Karpas-422 (cell line): ENCODE data around the gene PIP5KL1. TPM values are rescaled to one million over a fixed set of nuclear protein-coding genes. Genes with fewer than 3 reads are reported as not detected.
A peak's percentile ranks its signal among the peaks of the same experiment; 100 is the strongest.

Source experiments
- DNase-seq: peaks from one replicate; pipeline ENCODE4 v3.0.0-alpha.2; 2015
- H2AFZ ChIP-seq: fragments of 200-600 bp; sonication (generic); 2 replicates; pipeline ENCODE4 v1.6.1; 2014; ENCODE audit warnings: antibody characterized with exemption, low read length, mixed read lengths
- H3K27ac ChIP-seq: fragments of 200-600 bp; sonication (generic); 2 replicates; pipeline ENCODE4 v1.5.1; 2014; ENCODE audit warnings: mild to moderate bottlenecking, low read length, moderate library complexity
- H3K27me3 ChIP-seq: fragments of 200-600 bp; sonication (generic); 2 replicates; pipeline ENCODE4 v1.6.1; 2014; ENCODE audit warnings: low read length, mixed read lengths
- H3K36me3 ChIP-seq: fragments of 200-600 bp; sonication (generic); 2 replicates; pipeline ENCODE4 v1.6.1; 2014; ENCODE audit warnings: low read length, mixed read lengths; ENCODE audit not compliant: insufficient read depth
- H3K4me1 ChIP-seq: fragments of 200-600 bp; sonication (generic); 2 replicates; pipeline ENCODE4 v1.6.1; 2014; ENCODE audit warnings: mild to moderate bottlenecking, low read length, mixed read lengths
- H3K4me2 ChIP-seq: fragments of 200-600 bp; sonication (generic); 2 replicates; pipeline ENCODE4 v1.6.1; 2014; ENCODE audit warnings: low read length, low read depth, mild to moderate bottlenecking; ENCODE audit not compliant: poor library complexity, severe bottlenecking
- H3K4me3 ChIP-seq: fragments of 200-600 bp; sonication (generic); 2 replicates; pipeline ENCODE4 v1.5.1; 2014; ENCODE audit warnings: mild to moderate bottlenecking, antibody characterized with exemption, low read length, mixed read lengths
- H3K79me2 ChIP-seq: fragments of 200-600 bp; sonication (generic); 2 replicates; pipeline ENCODE4 v1.6.1; 2014; ENCODE audit warnings: mild to moderate bottlenecking, low read length, mixed read lengths
- H3K9ac ChIP-seq: fragments of 200-600 bp; sonication (generic); 2 replicates; pipeline ENCODE4 v1.6.0; 2014; ENCODE audit warnings: low read length
- H3K9me2 ChIP-seq: fragments of 200-600 bp; sonication (generic), shearing (Covaris generic); replicated peaks from 2 replicates; pipeline ENCODE4 v1.6.0; 2014; ENCODE audit warnings: mild to moderate bottlenecking, low read length, moderate library complexity; ENCODE audit not compliant: insufficient read depth
- H3K9me3 ChIP-seq: fragments of 300-700, 200-600 bp; sonication (generic); 2 replicates; pipeline ENCODE4 v1.6.1; 2014; ENCODE audit warnings: low read length, mixed read lengths
- H4K20me1 ChIP-seq: fragments of 200-600 bp; sonication (generic); 2 replicates; pipeline ENCODE4 v1.6.1; 2014; ENCODE audit warnings: mild to moderate bottlenecking, antibody characterized with exemption, low read length, low read depth; ENCODE audit not compliant: insufficient read depth
- total RNA-seq: library from RNA; depleted of rRNA; stranded (reverse); fragments of >200 nt; shearing (Covaris generic); gene quantifications from 2 replicates; pipeline ENCODE4 v1.2.3, GENCODE V29; 2014; ENCODE audit warnings: low replicate concordance

PIP5KL1 gene
- total RNA-seq, 1 experiment from 2014 or later: 2.7 TPM

GRCh38 chr9:127946728-127947127 lies 16.2 kb upstream of the PIP5KL1 start:
- H3K27ac ChIP-seq: peak overlapping the region; percentile 31; the same call in 1 of the 2 replicates
- H4K20me1 ChIP-seq: 0 out of 2 replicates have a peak, but pooled peaks cover 4% of the 10 kb centered on the region
- no peaks in the 10 kb centered on the region for H3K36me3 ChIP-seq
- H3K4me1 ChIP-seq: peaks cover 31% of the 10 kb centered on the region
- no peak overlapping the region for H3K4me3 ChIP-seq
- no peaks in the 10 kb centered on the region for H3K9me3 ChIP-seq
- DNase-seq: no peak
- no peaks in the 10 kb centered on the region for H3K27me3 ChIP-seq
- no peak overlapping the region for H2AFZ ChIP-seq
- peak overlapping the region; percentile 29; the same call in 1 of the 2 replicates for H3K9ac ChIP-seq
- H3K9me2 ChIP-seq: no peaks in the 10 kb centered on the region
- no peaks in the 10 kb centered on the region for H3K79me2 ChIP-seq
- no peak overlapping the region for H3K4me2 ChIP-seq

GRCh38 chr9:127945942-127946341 lies 15.4 kb upstream of the PIP5KL1 start:
- peaks cover 31% of the 10 kb centered on the region for H3K4me1 ChIP-seq
- H3K36me3 ChIP-seq: no peaks in the 10 kb centered on the region
- H3K27ac ChIP-seq: no peak overlapping the region; the same call in 1 of the 2 replicates
- no peak overlapping the region for H3K4me2 ChIP-seq
- H3K9ac ChIP-seq: no peak overlapping the region
- no peaks in the 10 kb centered on the region for H3K79me2 ChIP-seq
- H3K9me2 ChIP-seq: no peaks in the 10 kb centered on the region
- no peak overlapping the region for H3K4me3 ChIP-seq
- DNase-seq: no peak
- no peaks in the 10 kb centered on the region for H3K9me3 ChIP-seq
- H4K20me1 ChIP-seq: 0 out of 2 replicates have a peak, but pooled peaks cover 4% of the 10 kb centered on the region
- no peaks in the 10 kb centered on the region for H3K27me3 ChIP-seq
- H2AFZ ChIP-seq: no peak overlapping the region

- no peaks in the 10 kb centered on the region for H3K9me2 ChIP-seq
- peaks cover 31% of the 10 kb centered on the region for H3K4me1 ChIP-seq
- H3K9me3 ChIP-seq: no peaks in the 10 kb centered on the region
- no peak overlapping the region for H3K4me3 ChIP-seq
- no peak overlapping the region for H3K9ac ChIP-seq
- DNase-seq: no peak
- no peak overlapping the region for H3K4me2 ChIP-seq
- H3K27ac ChIP-seq: no peak overlapping the region
- no peaks in the 10 kb centered on the region for H3K36me3 ChIP-seq
- 0 out of 2 replicates have a peak, but pooled peaks cover 4% of the 10 kb centered on the region for H4K20me1 ChIP-seq
- H3K79me2 ChIP-seq: no peaks in the 10 kb centered on the region
- no peaks in the 10 kb centered on the region for H3K27me3 ChIP-seq
- H2AFZ ChIP-seq: no peak overlapping the region
Measured at GRCh38 chr9:127945338-127945737, 14.8 kb upstream of the PIP5KL1 start.

- no peaks in the 10 kb centered on the region for H3K27me3 ChIP-seq
- no peaks in the 10 kb centered on the region for H3K79me2 ChIP-seq
- H3K9me3 ChIP-seq: no peaks in the 10 kb centered on the region
- no peak overlapping the region for H2AFZ ChIP-seq
- DNase-seq: no peak
- no peak overlapping the region for H3K27ac ChIP-seq
- H3K4me2 ChIP-seq: no peak overlapping the region
- H3K9me2 ChIP-seq: no peaks in the 10 kb centered on the region
- no peak overlapping the region for H3K4me3 ChIP-seq
- no peak overlapping the region for H3K9ac ChIP-seq
- H3K36me3 ChIP-seq: no peaks in the 10 kb centered on the region
- peaks cover 31% of the 10 kb centered on the region for H3K4me1 ChIP-seq
- H4K20me1 ChIP-seq: 0 out of 2 replicates have a peak, but pooled peaks cover 4% of the 10 kb centered on the region
Measured at GRCh38 chr9:127944586-127945218, 14.1 kb upstream of the PIP5KL1 start.

GRCh38 chr9:127943731-127944144 lies 13.2 kb upstream of the PIP5KL1 start:
- peak; percentile 95 for DNase-seq
- H4K20me1 ChIP-seq: 0 out of 2 replicates have a peak, but pooled peaks cover 4% of the 10 kb centered on the region
- no peak overlapping the region for H3K9ac ChIP-seq
- no peaks in the 10 kb centered on the region for H3K9me2 ChIP-seq
- H3K4me1 ChIP-seq: peaks cover 31% of the 10 kb centered on the region
- no peak overlapping the region for H2AFZ ChIP-seq
- H3K36me3 ChIP-seq: no peaks in the 10 kb centered on the region
- no peak overlapping the region for H3K4me3 ChIP-seq
- no peaks in the 10 kb centered on the region for H3K27me3 ChIP-seq
- no peak overlapping the region for H3K27ac ChIP-seq
- H3K9me3 ChIP-seq: no peaks in the 10 kb centered on the region
- peak overlapping the region; percentile 29 for H3K4me2 ChIP-seq
- H3K79me2 ChIP-seq: no peaks in the 10 kb centered on the region

DNA sequence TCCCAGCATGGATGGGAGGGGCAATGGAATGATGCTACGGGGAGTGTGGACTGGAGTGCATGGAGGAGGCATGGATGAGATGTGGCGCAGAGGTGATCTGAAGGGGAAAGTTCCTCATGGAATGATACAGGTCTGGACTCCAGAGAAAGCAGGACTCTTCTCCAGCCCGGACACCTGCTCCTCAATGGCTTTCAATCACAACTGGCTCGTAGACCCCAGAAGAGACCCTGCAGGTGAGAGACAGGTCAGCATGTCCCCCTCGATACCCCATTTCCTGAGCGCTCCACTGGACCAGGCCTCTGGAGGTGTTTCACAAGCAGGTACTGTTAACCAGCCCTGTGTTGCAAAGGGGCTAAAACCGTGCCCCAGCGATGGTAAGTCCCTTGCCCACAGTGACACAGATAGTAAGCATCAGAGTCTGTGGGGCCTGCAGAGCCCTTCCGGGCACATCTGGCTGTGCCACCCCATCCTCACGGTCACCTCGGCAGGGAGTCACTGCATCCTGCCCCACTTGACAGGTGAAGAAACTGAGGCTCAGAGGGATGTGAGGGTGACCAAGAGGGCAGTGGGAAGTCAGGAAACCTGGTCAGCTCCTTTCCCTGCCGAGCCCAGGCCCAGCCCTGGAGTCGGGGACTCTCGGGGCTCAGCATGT lies 12.6 kb upstream of the PIP5KL1 start:
- Histone ChIP-seq H3K4me1 (peaks cover 34% of the 10 kb centered on the region), H3K9me2 (no peaks in the 10 kb centered on the region), H3K9ac (0 out of 2 replicates have a peak overlapping the region, but pooled peaks have one; percentile 12), H3K79me2 (no peaks in the 10 kb centered on the region), H4K20me1 (0 out of 2 replicates have a peak, but pooled peaks cover 4% of the 10 kb centered on the region), H3K4me3 (no peak overlapping the region), H2AFZ (no peak overlapping the region), H3K36me3 (no peaks in the 10 kb centered on the region), H3K9me3 (no peaks in the 10 kb centered on the region), H3K27ac (no peak overlapping the region), H3K27me3 (no peaks in the 10 kb centered on the region), H3K4me2 (no peak overlapping the region)
- no peak for DNase-seq

GRCh38 chr9:127942216-127943010 lies 11.8 kb upstream of the PIP5KL1 start:
- Histone ChIP-seq H3K79me2 (peaks cover 1% of the 10 kb centered on the region), H3K9me3 (no peaks in the 10 kb centered on the region), H3K4me3 (no peak overlapping the region), H3K4me1 (peaks cover 31% of the 10 kb centered on the region), H3K36me3 (no peaks in the 10 kb centered on the region), H3K4me2 (no peak overlapping the region), H3K27ac (no peak overlapping the region), H3K9ac (no peak overlapping the region), H3K9me2 (no peaks in the 10 kb centered on the region), H3K27me3 (no peaks in the 10 kb centered on the region), H2AFZ (no peak overlapping the region), H4K20me1 (0 out of 2 replicates have a peak, but pooled peaks cover 4% of the 10 kb centered on the region)
- DNase-seq: peak; percentile 88

- Histone ChIP-seq H3K4me1 (peaks cover 28% of the 10 kb centered on the region), H3K79me2 (peaks cover 6% of the 10 kb centered on the region), H3K27ac (no peak overlapping the region), H4K20me1 (peaks cover 7% of the 10 kb centered on the region; the same call in 1 of the 2 replicates), H3K9ac (no peak overlapping the region), H3K27me3 (no peaks in the 10 kb centered on the region), H3K4me3 (no peak overlapping the region), H3K9me3 (no peaks in the 10 kb centered on the region), H2AFZ (no peak overlapping the region), H3K9me2 (no peaks in the 10 kb centered on the region), H3K36me3 (no peaks in the 10 kb centered on the region), H3K4me2 (no peak overlapping the region)
- no peak for DNase-seq
Measured at GRCh38 chr9:127941961-127942215, 11.3 kb upstream of the PIP5KL1 start.
